Erythroblast (primary cell): Measurements from ENCODE around the gene GPR171.

Source experiments
- GATA1 ChIP-seq: IDR thresholded peaks from 2 replicates; pipeline ENCODE4 v1.6.1; 2011; ENCODE audit warnings: low read depth, mild to moderate bottlenecking, control low read depth, low read length, moderate library complexity
- POLR2A ChIP-seq: IDR thresholded peaks from 2 replicates; pipeline ENCODE4 v1.6.1; 2011; ENCODE audit warnings: mild to moderate bottlenecking, low read length

- TF ChIP-seq POLR2A (no peak), GATA1 (no peak)
These were observed 7.8 kb upstream of the GPR171 start for GRCh38 chr3:151210676-151211381.
